ENCODE measurements around the gene FGD2.
"Not testable (repeated sequence)": the region's sequence is repeated elsewhere in the genome, so short reads cannot be mapped to it uniquely, and the experiment has no call there.

The FGD2 gene

GRCh38 chr6:37039958-37040357 is 34.5 kb downstream of the FGD2 start:
- no peak for DNase-seq (ENCODE audit: low read depth in 2 of 2)

- DNase-seq (ENCODE audit: low read depth in 2 of 2), result no peak
These were observed 36.1 kb downstream of the FGD2 start for GRCh38 chr6:37041521-37041920.

- no peak for DNase-seq (ENCODE audit: low read depth in 2 of 2)
These were observed 36.7 kb downstream of the FGD2 start for GRCh38 chr6:37042150-37042549.

GRCh38 chr6:37043091-37043490 is 37.6 kb downstream of the FGD2 start:
- not testable (repeated sequence) for DNase-seq (ENCODE audit: low read depth in 2 of 2)

GRCh38 chr6:37047346-37047688 is 41.9 kb downstream of the FGD2 start:
- DNase-seq (ENCODE audit: low read depth in 2 of 2), result no peak

- no peak for DNase-seq (ENCODE audit: low read depth in 2 of 2)
These were observed 42.4 kb downstream of the FGD2 start for GRCh38 chr6:37047689-37048402.

GRCh38 chr6:37048403-37048850 is 43.0 kb downstream of the FGD2 start:
- DNase-seq (ENCODE audit: low read depth in 2 of 2), result no peak

GRCh38 chr6:37048851-37049757 is 43.6 kb downstream of the FGD2 start:
- peak; percentile 44 to 49 for DNase-seq (ENCODE audit: low read depth in 2 of 2)

GRCh38 chr6:37049758-37050044 is 44.2 kb downstream of the FGD2 start:
- DNase-seq (ENCODE audit: low read depth in 2 of 2), result no peak

- DNase-seq (ENCODE audit: low read depth in 2 of 2), result peak; percentile 61 to 63
These were observed 44.8 kb downstream of the FGD2 start for GRCh38 chr6:37050045-37050853.

- no peak for DNase-seq (ENCODE audit: low read depth in 2 of 2)
These were observed 45.3 kb downstream of the FGD2 start for GRCh38 chr6:37050854-37051137.

GRCh38 chr6:37051138-37052026 is 45.9 kb downstream of the FGD2 start:
- peak; percentile 84 to 91 for DNase-seq (ENCODE audit: low read depth in 2 of 2)

- no peak for DNase-seq (ENCODE audit: low read depth in 2 of 2)
These were observed 46.7 kb downstream of the FGD2 start for GRCh38 chr6:37052027-37052628.

- no peak for DNase-seq (ENCODE audit: low read depth in 2 of 2)
These were observed 48.2 kb downstream of the FGD2 start for GRCh38 chr6:37053683-37054082.

- DNase-seq (ENCODE audit: low read depth in 2 of 2), result no peak
These were observed 48.7 kb downstream of the FGD2 start for GRCh38 chr6:37054171-37054570.

- DNase-seq (ENCODE audit: low read depth in 2 of 2), result no peak
These were observed 49.1 kb downstream of the FGD2 start for GRCh38 chr6:37054580-37054979.

GRCh38 chr6:37056112-37056403 is 50.6 kb downstream of the FGD2 start:
- no peak for DNase-seq (ENCODE audit: low read depth in 2 of 2)

GRCh38 chr6:37056439-37057127 is 51.1 kb downstream of the FGD2 start:
- DNase-seq (ENCODE audit: low read depth in 2 of 2), result no peak

- DNase-seq (ENCODE audit: low read depth in 2 of 2), result no peak
These were observed 51.6 kb downstream of the FGD2 start for GRCh38 chr6:37057128-37057471.

- no peak for DNase-seq (ENCODE audit: low read depth in 2 of 2)
These were observed 52.2 kb downstream of the FGD2 start for GRCh38 chr6:37057678-37058077.

- DNase-seq (ENCODE audit: low read depth in 2 of 2), result no peak
These were observed 52.7 kb downstream of the FGD2 start for GRCh38 chr6:37058084-37058586.

Measured in stimulated activated CD8-positive, alpha-beta memory T cell treated with anti-CD3 and anti-CD28 coated beads, Interleukin-2, amount 100 ng/mL, for 48 hours (primary cell).